C4-2B (cell line): ENCODE measurements around the gene TMEM156.

Source experiments
- ZFX ChIP-seq: fragments of 450-650 bp; IDR thresholded peaks from 2 replicates; pipeline ENCODE4 v1.6.1; 2017
- TF ChIP-seq, protein P1 (sequence below): fragments of 450-650 bp; conservative IDR thresholded peaks from 2 replicates; pipeline ENCODE4 v1.5.1; 2017; ENCODE audit warnings: mild to moderate bottlenecking

DNA sequence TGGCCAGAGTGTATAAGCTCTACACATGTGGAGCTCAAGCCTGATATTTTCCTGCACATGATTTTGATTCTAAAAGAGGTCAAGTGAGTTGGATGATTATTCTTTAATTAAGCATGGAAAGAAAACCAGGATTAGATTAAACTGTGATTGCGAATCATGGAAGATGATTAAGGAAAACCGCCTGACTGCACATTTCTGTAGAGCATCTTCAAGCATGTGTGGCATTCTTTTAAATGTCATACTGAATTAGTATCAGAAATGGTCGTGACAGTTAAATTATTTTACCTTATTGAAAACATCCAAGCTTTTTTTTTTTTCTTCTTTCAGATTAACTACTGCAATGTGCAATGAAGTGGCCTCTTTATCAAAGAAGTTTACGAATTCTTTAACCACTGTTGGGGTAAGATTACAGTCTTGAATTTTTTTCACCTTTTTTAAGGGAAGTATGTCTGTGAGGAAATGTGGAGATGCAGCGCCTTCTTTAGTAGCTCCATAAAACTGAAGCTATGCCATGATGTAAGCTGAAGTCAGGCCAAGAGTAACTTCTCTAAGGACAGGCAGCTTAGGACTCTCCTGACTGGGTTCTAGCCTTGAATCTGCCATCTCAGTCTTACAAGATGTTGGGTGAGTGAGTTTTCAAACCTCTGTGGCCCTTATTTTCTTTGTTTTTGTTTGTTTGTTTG, 96.7 kb downstream of the TMEM156 start:
- TF ChIP-seq, protein P1, sequence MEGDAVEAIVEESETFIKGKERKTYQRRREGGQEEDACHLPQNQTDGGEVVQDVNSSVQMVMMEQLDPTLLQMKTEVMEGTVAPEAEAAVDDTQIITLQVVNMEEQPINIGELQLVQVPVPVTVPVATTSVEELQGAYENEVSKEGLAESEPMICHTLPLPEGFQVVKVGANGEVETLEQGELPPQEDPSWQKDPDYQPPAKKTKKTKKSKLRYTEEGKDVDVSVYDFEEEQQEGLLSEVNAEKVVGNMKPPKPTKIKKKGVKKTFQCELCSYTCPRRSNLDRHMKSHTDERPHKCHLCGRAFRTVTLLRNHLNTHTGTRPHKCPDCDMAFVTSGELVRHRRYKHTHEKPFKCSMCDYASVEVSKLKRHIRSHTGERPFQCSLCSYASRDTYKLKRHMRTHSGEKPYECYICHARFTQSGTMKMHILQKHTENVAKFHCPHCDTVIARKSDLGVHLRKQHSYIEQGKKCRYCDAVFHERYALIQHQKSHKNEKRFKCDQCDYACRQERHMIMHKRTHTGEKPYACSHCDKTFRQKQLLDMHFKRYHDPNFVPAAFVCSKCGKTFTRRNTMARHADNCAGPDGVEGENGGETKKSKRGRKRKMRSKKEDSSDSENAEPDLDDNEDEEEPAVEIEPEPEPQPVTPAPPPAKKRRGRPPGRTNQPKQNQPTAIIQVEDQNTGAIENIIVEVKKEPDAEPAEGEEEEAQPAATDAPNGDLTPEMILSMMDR, result no peak
- no peak for TF ChIP-seq ZFX
